ENCODE results near the gene MYO18A.
A peak's percentile ranks its signal among the peaks of the same experiment; 100 is the strongest.

MYO18A gene

DNA sequence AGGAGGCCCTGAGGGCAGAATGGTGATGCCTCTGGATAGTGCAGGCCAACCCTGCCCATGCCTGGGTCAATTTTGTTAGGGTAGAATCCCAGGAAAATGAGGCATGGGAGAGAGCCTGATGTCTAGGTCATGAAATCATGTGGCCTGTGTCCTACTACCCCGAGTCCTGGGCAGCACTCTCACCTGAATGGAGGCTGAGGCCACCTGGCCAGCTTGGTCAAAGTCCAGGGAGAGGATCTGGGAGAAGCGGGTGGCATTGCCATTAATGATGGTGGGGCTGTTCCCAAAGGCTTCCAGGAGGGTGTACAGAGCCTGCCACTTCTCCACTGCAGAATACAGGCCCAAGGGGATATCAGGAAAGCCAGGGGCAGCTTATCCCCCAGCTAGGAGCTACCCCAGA is 59.8 kb downstream of the MYO18A start:
- DNase-seq, result no peak

DNA sequence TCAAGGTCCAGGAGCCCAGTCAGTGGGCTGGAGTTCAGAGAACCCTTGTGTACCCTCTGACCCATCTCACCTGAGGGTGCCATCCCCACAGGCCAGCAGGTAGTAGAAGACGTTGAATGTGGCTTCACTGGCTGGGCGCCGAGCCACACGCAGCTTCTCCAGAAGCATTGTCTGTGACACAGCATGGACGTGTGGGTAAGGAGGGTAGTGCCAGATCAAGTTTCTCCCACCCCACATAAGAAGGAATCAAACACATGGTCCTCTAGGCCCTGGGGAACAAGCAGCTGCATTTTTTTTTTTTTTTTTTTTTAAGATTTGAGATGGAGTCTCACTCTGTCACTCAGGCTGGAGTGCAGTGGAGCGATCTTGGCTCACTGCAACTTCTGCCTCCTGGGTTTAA is 60.9 kb downstream of the MYO18A start:
- DNase-seq, result no peak

DNA sequence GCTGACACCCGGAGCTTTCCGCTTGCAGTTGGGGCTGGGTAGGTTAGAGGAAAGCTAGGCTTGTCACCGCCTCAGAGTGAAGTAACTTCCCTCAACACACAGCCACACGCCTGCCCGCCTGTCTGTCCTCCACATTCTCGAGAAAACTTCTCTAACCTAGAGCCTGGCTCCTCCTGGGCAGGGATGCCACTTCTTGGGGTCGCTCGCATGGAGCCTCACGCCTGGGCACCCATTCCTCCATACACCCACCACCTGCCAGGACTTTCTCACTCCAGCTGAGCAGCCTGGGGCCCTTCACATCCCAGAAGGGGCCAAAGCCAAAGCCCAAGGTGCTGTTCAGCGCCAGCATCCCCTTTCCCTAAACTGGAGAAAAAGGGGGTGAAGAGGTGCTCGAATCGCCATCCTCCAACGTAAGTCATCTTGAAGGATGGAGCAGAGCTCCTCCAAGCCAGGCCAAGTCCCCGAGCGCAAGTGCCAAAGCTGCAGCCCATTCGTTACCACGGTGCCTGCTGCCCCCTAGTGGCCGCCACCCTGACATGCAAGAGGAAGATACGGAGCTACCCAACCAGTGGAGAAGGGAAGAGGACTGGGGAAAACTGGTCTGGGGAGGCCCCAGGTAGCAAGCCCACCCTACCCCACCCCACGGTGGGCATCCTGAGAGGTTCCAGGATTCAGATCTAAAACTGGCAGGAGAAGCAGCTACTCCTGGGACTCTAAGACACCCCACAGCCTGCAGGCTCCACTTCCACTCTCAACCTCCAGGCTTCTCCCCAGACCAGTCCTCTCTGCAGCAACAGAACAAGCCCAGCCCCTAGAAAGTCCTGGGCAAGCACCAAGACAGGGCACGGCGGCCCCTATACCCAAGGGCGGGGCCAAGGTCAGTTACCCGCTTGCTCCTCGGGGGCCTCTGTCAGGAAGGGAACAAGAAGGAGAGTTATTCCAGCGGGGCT is 63.1 kb downstream of the MYO18A start:
- DNase-seq, result peak; percentile 79

DNA sequence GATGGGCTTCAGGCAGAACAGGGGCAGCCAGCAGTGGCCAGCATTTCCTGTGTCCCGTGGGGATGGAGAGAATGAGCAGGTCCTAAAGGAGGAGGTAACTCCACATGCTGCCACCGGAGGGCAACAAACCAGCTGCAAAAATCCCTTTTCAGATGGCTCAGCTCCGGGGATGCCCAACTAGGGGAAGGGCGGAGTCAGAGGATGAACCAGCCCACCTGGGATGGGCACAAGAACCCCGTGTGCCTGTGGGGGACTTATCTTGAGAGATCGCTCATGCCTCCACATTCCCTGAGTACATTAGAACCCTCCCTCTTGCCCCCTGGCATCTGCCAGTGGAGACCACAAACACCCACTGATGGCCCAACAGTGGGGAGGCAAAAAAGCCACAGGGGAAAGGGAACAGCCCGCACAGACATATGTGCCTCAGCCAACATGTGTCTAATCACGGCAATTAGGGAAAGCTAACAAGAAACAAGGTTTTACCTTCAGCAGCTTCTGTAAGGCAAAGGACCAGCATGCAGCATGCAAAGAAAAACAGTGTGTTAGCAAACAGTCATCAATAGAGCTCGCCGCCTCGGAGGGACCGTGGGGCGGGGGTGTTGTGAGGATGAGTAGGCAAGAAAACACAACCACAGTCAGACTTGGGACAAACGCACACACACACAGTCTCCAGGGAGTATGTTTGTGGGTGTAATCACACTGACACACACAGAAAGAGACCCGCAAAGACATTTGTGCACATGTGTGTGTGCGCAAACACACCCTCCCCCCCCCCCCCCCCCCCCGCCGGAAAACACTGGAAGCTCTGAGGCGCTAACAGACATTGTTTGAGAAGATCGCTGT is 64.0 kb downstream of the MYO18A start:
- DNase-seq, result peak; percentile 60

DNA sequence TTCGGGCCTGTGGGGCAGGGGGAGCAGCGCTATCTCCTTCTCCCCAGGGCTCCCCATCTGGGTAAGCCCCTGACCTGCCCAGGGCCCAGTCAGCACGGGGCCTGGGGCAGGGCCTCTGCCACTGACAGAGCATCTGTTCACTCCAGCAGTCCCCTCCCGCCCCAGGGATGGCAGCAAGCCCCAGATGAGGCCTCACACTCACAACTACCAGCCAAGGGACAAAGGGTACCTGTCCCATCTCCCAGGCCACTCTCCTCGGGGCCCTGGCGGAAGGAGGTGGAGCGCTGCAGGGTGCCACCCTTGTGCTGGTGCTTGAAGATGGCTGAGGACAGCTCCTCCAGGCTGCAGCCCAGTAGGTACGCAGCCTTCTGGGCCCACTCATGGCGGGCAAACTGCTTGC is 64.8 kb downstream of the MYO18A start:
- DNase-seq, result no peak

DNA sequence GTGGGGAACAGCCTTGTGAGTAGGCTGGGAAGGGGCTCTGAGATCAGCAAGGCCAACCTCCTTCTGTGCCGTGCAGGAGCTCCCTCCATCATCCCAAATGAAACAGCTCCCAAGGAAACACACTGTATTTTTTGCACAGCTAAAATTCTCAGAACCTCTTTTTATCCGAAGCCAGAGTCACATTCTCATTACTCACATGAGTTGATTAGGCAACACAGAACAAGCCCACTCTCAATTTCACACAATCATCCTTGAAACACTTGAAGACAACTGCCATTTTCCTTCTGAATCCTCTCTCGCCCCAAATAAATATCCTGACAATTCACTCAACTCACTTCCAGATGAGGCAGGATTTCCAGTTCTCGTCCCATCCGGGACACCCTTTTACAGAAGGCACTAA is 66.1 kb downstream of the MYO18A start:
- no peak for DNase-seq

DNA sequence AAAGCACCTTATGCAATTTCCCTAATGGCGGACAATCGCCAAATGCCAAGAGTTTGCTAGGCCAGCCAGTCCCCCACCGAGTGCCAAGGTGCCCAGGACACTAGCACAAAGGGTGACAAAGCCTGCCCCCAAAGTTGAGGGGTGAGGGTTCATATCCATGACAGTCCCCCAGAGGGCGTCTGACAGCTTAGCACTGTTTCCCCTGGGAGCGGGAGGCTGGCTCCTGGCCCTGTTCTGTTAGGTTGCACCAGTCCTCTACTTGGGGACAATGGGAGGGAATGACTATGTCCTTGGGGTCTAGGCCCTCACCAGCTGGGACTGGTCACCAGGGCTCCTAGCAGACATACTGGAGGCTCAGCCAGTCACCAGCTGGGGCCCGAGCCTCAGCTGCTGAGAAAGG is 66.9 kb downstream of the MYO18A start:
- no peak for DNase-seq

DNA sequence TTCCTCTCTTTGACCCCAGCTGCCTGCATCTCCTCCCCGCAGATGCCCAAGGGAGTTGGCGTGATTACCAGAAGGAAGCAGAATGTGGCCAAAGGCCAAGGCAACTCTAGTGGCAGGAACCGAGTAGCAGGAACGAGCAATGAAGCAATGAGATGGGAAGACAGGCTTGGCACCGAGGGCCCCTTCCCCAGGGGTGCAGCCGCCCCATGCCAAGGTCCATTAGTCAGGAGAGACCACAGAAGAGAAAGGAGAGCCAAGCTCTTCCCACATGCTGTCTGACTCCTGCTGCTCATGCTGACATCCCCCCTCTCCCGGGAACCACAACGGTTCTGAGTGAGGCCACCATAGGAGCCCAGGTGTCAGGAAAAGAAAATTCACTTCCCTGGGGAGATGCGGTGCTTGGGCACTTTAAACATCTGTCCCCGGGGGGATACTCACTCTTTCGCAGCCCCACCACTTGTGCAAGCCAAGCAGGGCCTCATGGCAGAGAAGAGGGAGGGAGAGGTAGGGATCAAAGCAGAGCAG is 67.4 kb downstream of the MYO18A start:
- no peak for DNase-seq

DNA sequence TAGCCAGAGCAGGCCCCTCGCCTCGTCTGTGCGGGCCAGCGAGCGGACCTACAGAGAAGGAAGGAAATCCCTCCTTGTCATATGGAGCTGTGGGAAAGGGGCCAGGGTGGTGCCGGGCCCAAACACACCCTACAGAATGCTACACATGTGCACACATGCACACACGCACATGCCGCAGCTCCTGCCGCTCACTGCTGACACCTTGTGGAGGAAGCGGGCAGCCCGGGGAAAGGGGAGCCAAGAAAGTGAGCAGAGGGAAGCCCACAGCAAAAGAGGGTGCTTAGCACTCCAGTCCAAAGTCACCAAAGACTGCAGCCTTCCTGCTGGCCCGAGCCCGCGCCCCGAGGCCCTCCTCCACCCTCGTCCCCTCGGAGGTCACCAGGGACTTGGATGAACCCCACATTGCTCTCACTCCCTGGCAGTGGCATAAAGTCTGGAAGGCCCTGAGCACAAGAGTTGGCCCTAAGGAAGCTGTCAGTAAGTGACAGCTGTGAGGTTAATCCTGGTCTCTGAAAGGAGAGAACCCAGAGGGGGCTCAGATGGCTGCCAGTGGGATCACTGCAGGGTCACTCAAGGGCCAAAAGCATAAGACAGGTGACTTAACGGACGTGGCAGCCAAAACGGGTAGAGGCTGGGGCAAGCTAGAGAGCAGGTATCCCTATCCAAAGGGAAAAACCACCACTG is 68.2 kb downstream of the MYO18A start:
- DNase-seq, result peak; percentile 74

DNA sequence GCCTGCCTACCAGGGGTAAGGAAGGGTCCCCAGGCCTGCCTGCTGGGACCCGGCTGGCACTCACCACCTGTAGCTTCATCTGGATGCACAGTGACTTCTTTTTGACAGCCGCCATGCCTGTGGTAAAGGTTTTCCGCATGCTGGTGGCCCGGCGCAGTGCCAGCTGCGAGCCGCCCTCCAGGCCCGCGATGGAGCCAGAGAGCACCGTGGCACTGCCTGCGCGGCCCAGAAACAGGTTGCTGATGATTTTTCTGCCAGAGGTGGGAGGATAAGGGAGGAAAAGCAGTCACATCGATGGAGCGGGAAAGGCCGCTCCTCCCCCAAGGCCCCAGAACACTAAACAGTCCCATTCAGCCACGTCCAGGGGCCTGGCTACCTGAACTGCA is 69.8 kb downstream of the MYO18A start:
- no peak for DNase-seq

DNA sequence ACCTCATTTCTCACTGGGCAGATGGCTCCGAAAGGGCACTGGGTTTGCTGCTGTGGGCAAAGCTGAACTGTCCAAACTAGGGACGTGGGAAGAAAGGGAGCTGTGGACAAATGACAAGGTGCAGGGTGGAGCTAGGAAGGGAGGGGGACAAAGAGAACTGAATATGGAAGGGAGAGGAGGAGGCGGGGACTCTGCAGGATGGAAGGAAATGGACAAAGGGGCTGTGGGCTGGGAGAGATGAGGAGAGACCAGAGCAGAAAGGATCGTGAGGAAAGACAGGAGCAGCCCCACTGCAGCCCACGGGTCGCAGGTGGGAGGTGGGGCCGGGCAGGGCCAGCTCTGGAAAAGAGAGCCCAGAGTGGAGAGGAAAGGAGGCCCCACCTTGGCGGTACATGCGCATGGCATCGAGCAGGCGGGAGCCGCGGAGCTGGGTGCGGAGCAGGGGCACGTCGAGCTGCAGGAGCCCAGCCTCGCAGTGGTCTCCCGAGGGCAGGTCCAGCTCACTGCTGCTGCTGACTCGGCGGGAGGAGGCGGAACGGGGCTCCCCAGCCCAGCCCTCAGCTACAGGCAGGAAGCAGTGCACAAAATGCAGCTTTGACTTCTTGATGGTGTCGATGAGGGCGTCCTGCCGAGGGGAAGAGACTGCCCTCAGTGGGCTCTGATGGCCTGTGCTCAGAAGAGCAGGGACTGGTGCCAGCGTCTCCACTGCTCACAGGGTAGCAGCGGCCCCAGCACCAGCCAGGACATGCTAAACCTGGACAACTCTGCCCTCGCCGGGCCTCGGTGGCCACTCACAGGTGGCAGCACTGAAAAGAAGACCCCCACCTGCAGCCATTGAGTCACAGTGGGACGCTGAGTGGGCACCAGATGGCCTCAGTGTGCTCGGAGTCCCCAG is 70.5 kb downstream of the MYO18A start:
- DNase-seq, result no peak

DNA sequence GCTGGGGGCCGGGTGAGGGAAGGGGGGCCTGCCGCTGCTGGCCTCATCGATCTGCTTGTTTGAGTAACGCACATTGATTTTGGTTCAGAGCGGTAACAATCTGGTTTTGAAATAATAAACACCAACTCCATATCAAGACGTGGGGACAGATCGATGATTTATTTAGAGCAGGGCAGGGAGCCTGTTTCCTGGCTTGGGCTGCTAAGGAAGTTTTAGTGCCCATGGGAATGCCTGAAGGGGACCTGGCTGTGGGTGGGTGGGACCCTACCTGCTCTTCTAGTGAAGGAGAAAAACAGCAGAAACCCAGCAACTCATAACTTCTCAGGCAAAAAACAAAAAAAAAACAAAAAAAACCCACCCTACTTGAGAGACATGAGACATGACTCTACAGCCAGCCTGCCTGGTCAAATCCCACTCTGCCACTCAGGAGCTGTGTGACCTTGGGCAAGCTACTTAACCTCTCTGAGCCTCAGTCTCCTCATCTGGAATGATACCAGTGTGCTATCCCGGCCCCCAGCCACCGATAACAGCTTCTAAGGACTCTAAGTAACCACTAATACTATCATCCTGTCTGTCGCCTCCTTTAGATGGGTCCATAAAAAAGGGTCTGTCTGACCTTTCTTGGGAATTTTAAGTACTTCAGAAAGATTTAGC is 71.2 kb downstream of the MYO18A start:
- no peak for DNase-seq

DNA sequence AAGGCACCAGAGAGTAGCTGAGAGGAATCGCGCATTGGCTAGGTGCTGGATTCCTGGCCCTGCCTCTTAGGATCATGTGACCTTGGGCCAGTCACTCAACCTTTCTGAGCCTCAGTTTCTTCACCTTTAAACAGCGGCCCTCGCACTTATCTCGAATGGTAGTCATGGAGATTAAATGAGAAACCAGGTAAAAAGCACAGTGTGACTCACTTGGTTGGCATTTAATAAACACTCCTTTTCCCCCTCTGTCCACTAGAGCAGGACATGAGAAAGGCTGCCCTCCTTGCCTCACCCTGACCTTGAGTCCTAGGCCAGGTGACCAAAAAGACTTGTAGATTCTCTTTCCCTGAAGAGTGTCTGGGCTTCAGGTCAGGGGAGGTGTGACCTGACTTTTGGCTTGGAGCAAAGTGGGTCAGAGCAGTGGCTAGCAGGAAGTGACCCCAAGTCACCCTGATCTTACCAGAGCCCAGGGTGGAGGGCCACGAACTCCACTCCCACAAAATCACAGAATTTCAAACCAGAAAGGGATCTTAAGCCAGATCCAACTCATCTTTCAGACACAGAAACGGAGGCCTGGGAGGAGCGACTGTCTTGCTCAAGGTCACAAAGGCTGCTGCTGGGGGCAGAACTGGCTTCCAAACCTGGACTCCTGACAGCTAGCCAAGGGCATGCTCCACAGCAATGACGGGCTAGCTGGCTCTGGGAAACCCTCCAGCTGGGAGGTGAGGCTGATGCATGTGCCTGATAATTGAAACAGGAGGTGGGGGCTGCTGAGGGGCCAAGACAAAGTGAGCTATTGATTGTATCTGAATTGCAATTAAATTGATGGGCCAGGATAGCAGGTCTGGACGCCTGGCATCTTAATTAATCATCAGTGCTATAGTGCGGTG is 72.0 kb downstream of the MYO18A start:
- DNase-seq, result no peak

DNA sequence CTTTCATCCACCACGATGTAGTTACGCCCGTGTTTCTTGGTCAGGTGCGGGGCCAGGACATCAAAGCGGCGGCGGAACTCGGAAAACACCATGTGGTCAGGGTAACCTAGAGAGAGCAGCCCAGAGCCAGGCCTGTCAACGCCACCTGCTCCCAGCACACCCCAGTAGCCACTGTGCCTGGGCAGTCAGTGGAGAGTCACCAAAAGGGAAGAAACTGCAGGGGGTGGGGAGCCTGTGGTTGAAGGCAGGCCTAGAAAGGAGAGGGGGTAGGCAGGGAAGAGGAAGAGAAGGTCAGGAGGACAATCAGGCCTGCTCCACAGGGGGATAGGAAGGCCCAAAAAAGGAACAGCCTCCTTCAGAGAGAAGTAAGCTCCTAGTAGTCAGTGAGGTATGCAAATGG is 73.1 kb downstream of the MYO18A start:
- no peak for DNase-seq

DNA sequence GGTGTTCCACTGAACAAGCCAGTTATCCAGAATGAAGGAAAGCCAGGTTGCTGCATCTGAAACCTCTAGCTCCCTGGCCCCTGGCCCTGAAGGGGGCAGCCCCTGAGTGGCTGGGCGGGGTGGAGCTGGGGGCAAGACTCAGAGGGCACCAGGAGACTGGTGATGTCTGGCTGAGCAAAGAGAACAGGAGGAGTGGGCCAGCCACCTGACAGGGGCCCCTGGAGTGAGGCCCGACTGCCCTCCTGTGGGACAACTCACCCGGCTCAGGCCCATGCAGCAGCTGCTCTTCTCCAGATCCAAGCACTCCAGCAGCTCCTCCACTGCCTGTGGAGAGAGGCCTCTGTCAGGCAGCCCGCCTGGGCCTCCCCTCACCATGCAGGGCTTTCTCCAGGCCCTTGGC is 76.9 kb downstream of the MYO18A start:
- no peak for DNase-seq

DNA sequence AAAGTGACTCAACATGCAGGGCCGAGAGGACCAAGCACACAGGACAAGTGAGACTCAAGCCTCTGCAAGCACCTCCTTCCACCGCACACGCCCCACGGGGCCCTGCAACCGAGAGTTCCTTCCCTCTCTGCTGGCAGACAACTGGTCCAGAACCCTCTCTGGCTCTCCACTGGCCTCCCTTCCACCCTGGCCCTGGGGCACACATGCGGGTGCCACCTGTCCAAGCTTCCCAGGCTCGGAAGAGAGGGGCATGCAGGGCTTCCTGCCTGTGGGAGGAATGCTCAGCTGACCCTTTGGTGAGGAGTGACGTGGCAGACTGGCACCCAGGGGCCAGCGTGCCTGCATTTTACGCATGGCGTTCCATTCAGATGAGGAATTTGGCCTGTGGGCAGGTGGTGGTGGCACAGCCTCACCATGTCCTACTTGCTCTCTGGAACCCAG is 77.4 kb downstream of the MYO18A start:
- DNase-seq, result no peak

DNA sequence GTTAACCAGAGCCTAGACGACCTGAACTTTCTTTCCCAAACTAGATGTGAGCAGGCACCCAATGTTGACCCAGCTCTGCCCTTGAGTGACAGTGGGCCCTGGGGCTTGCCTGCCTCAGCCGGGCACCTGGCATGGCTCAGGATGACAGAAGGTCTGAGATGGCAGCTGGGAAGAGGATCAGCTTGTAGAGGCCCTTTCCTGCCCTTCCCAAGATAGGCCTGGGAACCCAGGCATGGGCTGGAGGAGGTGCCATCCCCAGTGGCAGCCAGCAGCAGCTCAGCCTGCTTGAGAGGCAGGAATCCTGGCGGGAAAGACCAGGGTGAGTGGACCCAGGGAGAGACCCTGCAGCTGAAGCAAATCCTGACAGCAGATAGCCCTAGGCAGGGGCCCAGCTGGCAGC is 78.2 kb downstream of the MYO18A start:
- DNase-seq, result no peak

DNA sequence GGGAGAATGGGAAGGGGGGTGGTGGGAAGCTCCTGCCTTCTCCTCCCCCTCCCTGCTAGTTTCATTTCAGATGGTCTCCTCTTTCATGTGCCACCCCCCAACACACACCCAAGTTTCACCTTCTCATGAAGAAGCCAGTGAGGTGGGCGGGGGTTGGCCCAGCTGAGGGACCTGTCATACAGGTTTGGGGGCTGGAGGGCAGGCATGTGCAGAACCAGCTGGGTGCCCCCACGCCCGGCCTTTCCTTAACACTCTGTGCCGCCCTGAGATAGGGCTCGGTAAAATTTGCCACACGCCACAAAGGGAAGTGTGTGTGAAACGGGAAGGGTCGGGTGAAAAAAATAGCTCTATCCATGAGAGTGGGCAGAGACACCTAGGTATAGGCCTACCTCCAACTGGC is 79.9 kb downstream of the MYO18A start:
- DNase-seq, result no peak

DNA sequence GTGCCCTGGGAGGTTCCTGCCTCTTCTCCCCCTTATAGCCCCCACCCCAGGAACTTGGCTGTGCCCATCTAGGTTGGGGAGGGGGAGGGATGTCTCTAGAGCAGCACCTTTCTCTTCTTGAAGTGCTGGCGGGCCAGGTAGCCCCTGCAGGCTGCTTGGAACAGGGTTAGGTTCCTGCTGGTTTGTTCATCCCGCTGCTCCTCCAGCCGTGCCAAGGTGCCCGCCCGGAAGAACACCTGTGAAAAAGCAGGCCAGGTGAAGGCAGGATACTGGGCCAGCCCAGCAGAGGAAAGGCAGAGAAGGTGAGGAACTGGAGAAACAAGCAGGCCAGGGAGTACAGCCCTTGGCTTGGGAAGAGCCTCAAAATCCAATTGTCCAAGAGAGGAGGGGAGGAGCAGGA is 80.7 kb downstream of the MYO18A start:
- DNase-seq, result no peak

DNA sequence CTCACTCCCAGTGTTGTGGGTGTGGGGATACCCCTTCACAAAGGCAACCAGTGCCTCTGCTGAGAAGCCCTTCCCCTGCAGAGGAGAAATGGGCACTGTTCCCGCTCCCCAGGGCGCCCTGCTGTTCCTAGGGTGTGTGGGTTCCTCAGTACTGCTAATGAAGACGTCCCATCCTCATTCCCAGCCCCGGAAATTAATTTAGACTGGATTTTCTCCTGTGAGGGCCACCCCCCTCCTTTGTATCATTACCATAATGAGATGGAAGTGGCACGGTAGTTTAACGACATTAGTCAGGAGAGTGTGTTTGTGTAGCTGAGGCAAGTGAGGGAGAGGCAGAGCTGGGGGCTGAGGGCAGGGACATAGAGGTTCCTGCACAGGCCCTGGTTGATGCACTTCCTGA is 84.1 kb downstream of the MYO18A start:
- DNase-seq, result no peak
